K562 (cell line): ENCODE measurements around the gene PLEKHH3. TPM values are rescaled to one million over a fixed set of nuclear protein-coding genes. Genes with fewer than 3 reads are reported as not detected.

Experiments
- ARID1B ChIP-seq: fragments of 450-650 bp; IDR thresholded peaks from 2 replicates; pipeline ENCODE4 v1.6.1; 2016; ENCODE audit warnings: antibody characterized with exemption, mild to moderate bottlenecking, inconsistent platforms
- CC2D1A ChIP-seq: fragments of 450-650 bp; IDR thresholded peaks from 2 replicates; pipeline ENCODE4 v1.6.1; 2017; ENCODE audit warnings: mild to moderate bottlenecking
- CREB1 ChIP-seq, 2 experiments: sonication (generic) in 1 of 2; formaldehyde crosslinking in 1 of 2; IDR thresholded peaks; 2 replicates each; pipeline versions ENCODE4 v1.6.1 to v1.8.0; 2012 to 2022; ENCODE audit warnings: inconsistent platforms in 1 of 2, mild to moderate bottlenecking in 1 of 2, missing genetic modification reagents in 1 of 2, moderate library complexity in 1 of 2
- CREM ChIP-seq: IDR thresholded peaks from 2 replicates; pipeline ENCODE4 v1.6.1; 2014; ENCODE audit warnings: antibody characterized with exemption, low read depth
- ETV1 ChIP-seq: fragments of 450-650 bp; conservative IDR thresholded peaks from 2 replicates; pipeline ENCODE4 v1.6.1; 2016; ENCODE audit warnings: missing genetic modification characterization, control low read depth, low read depth, missing compliant biosample characterization
- ETV5 ChIP-seq: sonication (generic); formaldehyde crosslinking; IDR thresholded peaks from 2 replicates; pipeline ENCODE4 v1.4.0; 2020; ENCODE audit warnings: low read depth, mild to moderate bottlenecking, missing genetic modification reagents
- KLF16 ChIP-seq: IDR thresholded peaks from 2 replicates; pipeline ENCODE4 v1.6.1; 2016; ENCODE audit warnings: antibody characterized with exemption
- MECOM ChIP-seq: fragments of 250-450 bp; sonication (Bioruptor Pico); IDR thresholded peaks from 2 replicates; pipeline ENCODE4 v1.8.0; 2022; ENCODE audit warnings: inconsistent platforms
- MYBL2 ChIP-seq, 2 experiments: fragments of 450-650 bp in 1 of 2; sonication (generic) in 1 of 2; formaldehyde crosslinking in 1 of 2; IDR thresholded peaks; 2 replicates each; pipeline versions ENCODE4 v1.6.1 to v1.8.1; 2017 to 2022; ENCODE audit warnings: borderline replicate concordance in 1 of 2, inconsistent platforms in 1 of 2, low read depth in 1 of 2, mild to moderate bottlenecking in 1 of 2, missing genetic modification reagents in 1 of 2, moderate library complexity in 1 of 2
- POLR2B ChIP-seq: fragments of 450-650 bp; IDR thresholded peaks from 2 replicates; pipeline ENCODE4 v1.6.1; 2018; ENCODE audit warnings: low read depth; ENCODE audit not compliant: partially characterized antibody
- RBM14 ChIP-seq: fragments of 200-400 bp; formaldehyde crosslinking; IDR thresholded peaks from 2 replicates; pipeline ENCODE4 v1.6.1; 2018; ENCODE audit warnings: low read depth, mild to moderate bottlenecking, low read length, moderate library complexity, borderline replicate concordance; ENCODE audit not compliant: insufficient read depth
- SMC3 ChIP-seq: conservative IDR thresholded peaks from 2 replicates; pipeline ENCODE4 v1.6.1; 2011; ENCODE audit warnings: low read depth, low read length, improper control_type of control experiment; ENCODE audit not compliant: insufficient read depth
- SREBF1 ChIP-seq: fragments of 150-350 bp; IDR thresholded peaks from 2 replicates; pipeline ENCODE4 v1.6.1; 2014; ENCODE audit warnings: antibody characterized with exemption, low read depth, low read length, borderline replicate concordance
- STAT5B ChIP-seq: fragments of 250-450 bp; sonication (Bioruptor Pico); IDR thresholded peaks from 2 replicates; pipeline ENCODE4 v1.8.0; 2021; ENCODE audit warnings: mild to moderate bottlenecking, inconsistent platforms
- SUPT5H ChIP-seq: fragments of 450-650 bp; IDR thresholded peaks from 2 replicates; pipeline ENCODE4 v1.6.1; 2016
- TAF9B ChIP-seq: fragments of 450-650 bp; IDR thresholded peaks from 2 replicates; pipeline ENCODE4 v1.6.1; 2018; ENCODE audit warnings: mild to moderate bottlenecking; ENCODE audit not compliant: partially characterized antibody
- ZNF124 ChIP-seq: sonication (generic); formaldehyde crosslinking; IDR thresholded peaks from 2 replicates; pipeline ENCODE4 v1.8.1; 2022; ENCODE audit warnings: missing genetic modification reagents
- ZNF175 ChIP-seq: fragments of 200-800 bp; sonication (Bioruptor generic); IDR thresholded peaks from 2 replicates; pipeline ENCODE4 v1.6.1; 2016; ENCODE audit warnings: low read depth, mild to moderate bottlenecking, missing genetic modification characterization, missing compliant biosample characterization
- ZNF253 ChIP-seq: fragments of 250-450 bp; sonication (Bioruptor Pico); conservative IDR thresholded peaks from 2 replicates; pipeline ENCODE4 v1.6.1; 2021; ENCODE audit warnings: mild to moderate bottlenecking
- ZNF551 ChIP-seq: fragments of 250-450 bp; sonication (Bioruptor Pico); IDR thresholded peaks from 2 replicates; pipeline ENCODE4 v1.5.0; 2021; ENCODE audit warnings: mild to moderate bottlenecking, moderate library complexity
- polyA plus RNA-seq, 8 experiments: library from polyadenylated mRNA; depleted of rRNA in 4 of 8; stranded (reverse) in 5 of 8; unstranded in 3 of 8; fragments of >200 nt; fragmentation: Nextera tagmentation in 2 of 8; fragmentation: Illumina TruSeq in 1 of 8; extraction: Ambion mirVana in 2 of 8; extraction: Trizol in 1 of 8; gene quantifications; 2 replicates each; pipeline versions ENCODE4 v1.2.1 to v1.2.3, GENCODE V29; 2011 to 2014; ENCODE audit warnings: inconsistent platforms in 1 of 8, missing spikeins in 1 of 8
- total RNA-seq, 7 experiments: library from RNA; depleted of rRNA in 6 of 7; stranded (reverse); fragments of >200 nt in 6 of 7; fragmentation: Illumina TruSeq in 2 of 7; extraction: Trizol in 2 of 7; gene quantifications; 2 replicates each; pipeline versions ENCODE4 v1.2.1 to v1.2.3, GENCODE V29; 2011 to 2021; ENCODE audit warnings: low replicate concordance in 1 of 7
- TF ChIP-seq, protein P1 (sequence below), 2 experiments: fragments of 450-650 bp; IDR thresholded peaks; 2 replicates each; pipeline ENCODE4 v1.6.1; 2016
- TF ChIP-seq, protein P2 (sequence below): IDR thresholded peaks from 3 replicates; pipeline ENCODE4 v1.6.1; 2011; ENCODE audit warnings: borderline replicate concordance, mild to moderate bottlenecking, moderate library complexity; ENCODE audit not compliant: insufficient read length; ENCODE audit errors: extremely low read depth

Gene PLEKHH3
- total and polyA plus RNA-seq, 9 of the 15 experiments (the other 6 are each of a cell fraction or from before 2014, with no cell fraction given), result 0.58 to 34.5 (median 5.0) TPM

DNA sequence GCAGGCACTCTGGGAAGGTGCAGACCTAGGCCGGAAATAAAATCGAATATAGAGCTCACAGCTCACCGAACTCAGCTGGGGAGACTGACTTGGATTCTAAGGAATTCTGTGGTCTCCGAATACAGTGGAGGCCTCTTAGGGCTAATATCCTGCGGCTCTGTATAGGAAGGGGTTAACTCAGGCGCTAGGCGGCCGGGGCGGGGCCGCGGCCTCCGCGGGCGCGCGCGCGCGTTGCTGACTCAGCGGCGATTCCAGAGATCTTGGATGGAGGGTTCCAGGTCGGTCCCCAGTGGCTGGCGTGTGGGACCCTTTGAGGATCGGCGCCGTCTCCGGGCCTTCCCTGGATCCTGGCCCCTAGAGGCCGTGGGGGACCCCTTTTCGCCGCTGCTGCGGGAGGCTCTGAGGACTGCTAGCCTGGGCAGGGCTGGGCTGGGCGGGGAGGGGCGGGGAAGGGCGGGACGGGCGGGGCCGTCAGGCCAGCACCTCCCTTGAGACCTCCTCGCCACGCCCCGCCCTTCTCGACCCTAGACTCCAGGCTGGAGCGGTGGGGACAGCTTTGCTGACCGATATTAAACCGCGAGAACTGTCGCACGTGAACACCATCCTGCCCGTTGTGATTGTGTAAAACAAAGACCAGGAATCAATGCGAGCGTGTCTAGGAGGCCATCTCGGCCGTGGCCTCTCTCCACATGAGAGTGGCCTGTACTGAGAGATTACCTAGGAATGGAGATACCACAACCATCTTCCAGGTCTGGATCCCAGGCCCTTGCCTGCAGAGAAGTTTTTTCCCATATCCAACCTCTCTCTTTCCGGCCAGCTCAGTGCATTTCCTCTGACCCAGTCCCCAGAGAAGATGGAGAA, 1.4 kb upstream of the PLEKHH3 start (continued):
- TF ChIP-seq, protein P1, sequence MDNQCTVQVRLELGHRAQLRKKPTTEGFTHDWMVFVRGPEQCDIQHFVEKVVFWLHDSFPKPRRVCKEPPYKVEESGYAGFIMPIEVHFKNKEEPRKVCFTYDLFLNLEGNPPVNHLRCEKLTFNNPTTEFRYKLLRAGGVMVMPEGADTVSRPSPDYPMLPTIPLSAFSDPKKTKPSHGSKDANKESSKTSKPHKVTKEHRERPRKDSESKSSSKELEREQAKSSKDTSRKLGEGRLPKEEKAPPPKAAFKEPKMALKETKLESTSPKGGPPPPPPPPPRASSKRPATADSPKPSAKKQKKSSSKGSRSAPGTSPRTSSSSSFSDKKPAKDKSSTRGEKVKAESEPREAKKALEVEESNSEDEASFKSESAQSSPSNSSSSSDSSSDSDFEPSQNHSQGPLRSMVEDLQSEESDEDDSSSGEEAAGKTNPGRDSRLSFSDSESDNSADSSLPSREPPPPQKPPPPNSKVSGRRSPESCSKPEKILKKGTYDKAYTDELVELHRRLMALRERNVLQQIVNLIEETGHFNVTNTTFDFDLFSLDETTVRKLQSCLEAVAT (IDR thresholded peaks at IDR 0.05), result peak in 1 of 2 experiments; percentile 56; a peak in 1 of 4 replicates
- TF ChIP-seq CREB1 (IDR thresholded peaks at IDR 0.05) (no peak), CREB1 (CRISPR knock-in tag; IDR thresholded peaks at IDR 0.05) (no peak), RBM14 (no peak), ZNF253 (CRISPR knock-in tag) (no peak), MECOM (CRISPR knock-in tag) (no peak), MYBL2 (IDR thresholded peaks at IDR 0.05; ENCODE audit: low read depth) (no peak), MYBL2 (CRISPR knock-in tag; IDR thresholded peaks at IDR 0.05; ENCODE audit: borderline replicate concordance) (no peak), ETV1 (tag) (peak; percentile 70; the same call in 1 of the 2 replicates), STAT5B (no peak), ZNF551 (CRISPR knock-in tag) (no peak), CC2D1A (no peak), ZNF175 (no peak), SMC3 (no peak), SUPT5H (peak; percentile 59; the same call in 1 of the 2 replicates), CREM (peak; percentile 63), SREBF1 (no peak), ZNF124 (CRISPR knock-in tag) (no peak), TAF9B (no peak), KLF16 (no peak), ETV5 (no peak), POLR2B (peak; percentile 67), ARID1B (peak; percentile 40; the same call in 1 of the 2 replicates)
- TF ChIP-seq, protein P2, sequence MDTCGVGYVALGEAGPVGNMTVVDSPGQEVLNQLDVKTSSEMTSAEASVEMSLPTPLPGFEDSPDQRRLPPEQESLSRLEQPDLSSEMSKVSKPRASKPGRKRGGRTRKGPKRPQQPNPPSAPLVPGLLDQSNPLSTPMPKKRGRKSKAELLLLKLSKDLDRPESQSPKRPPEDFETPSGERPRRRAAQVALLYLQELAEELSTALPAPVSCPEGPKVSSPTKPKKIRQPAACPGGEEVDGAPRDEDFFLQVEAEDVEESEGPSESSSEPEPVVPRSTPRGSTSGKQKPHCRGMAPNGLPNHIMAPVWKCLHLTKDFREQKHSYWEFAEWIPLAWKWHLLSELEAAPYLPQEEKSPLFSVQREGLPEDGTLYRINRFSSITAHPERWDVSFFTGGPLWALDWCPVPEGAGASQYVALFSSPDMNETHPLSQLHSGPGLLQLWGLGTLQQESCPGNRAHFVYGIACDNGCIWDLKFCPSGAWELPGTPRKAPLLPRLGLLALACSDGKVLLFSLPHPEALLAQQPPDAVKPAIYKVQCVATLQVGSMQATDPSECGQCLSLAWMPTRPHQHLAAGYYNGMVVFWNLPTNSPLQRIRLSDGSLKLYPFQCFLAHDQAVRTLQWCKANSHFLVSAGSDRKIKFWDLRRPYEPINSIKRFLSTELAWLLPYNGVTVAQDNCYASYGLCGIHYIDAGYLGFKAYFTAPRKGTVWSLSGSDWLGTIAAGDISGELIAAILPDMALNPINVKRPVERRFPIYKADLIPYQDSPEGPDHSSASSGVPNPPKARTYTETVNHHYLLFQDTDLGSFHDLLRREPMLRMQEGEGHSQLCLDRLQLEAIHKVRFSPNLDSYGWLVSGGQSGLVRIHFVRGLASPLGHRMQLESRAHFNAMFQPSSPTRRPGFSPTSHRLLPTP, result no peak
